ENCODE data around the gene PITRM1. TPM values are rescaled to one million over a fixed set of nuclear protein-coding genes. Genes with fewer than 3 reads are reported as not detected.

PITRM1 gene
- polyA plus RNA-seq, 1 donor (not counting 4 experiments of a cell fraction or from before 2014, with no cell fraction given) = 47.2 TPM

DNA sequence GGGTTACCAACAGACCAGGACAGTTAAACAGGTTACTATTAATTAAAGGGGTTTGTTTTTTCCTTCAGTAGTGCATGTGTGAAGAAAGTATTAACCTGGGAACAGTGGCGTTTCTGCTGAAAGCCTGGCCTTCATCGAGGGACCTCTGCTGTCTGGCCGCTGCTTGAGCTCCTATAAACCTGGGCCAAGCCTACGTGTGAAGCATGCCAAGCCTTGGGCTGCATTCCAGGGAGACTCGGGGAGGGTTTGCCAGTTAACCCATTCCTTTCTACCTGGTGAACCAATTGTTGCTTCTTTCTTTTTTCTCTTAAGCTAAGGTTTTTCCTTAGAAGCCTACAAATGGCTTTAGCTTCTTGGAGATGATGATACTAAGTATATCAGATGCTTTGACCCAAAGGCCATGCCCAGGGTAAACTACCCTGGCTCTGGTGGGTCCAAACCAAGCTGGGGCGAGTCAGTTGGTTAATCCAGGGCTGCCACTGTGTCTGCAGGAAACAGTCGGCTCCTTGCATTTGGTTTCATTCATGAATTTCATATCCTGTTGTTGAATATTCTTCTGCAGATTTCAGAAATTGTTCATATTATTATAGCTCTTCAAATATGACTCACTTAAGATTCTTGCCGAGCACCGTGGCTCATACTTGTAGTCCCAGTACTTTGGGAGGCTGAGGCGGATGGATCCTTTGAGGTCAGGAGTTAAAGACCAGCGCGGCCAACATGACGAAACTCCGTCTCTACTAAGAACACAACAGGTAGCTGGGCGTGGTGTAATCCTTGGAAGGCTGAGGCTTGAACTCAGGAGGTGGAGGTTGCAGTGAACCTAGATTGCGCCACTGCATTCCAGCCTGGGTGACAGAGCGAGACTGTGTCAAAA lies 81.4 kb downstream of the PITRM1 start:
- Histone ChIP-seq H3K9me3 (ENCODE audit: control insufficient read depth, low read depth, low read length) (no peaks in the 10 kb centered on the region), H3K9ac (ENCODE audit: control insufficient read depth, extremely low read depth, insufficient read depth, low read length) (peak overlapping the region; percentile 80), H4K20me1 (ENCODE audit: control insufficient read depth, extremely low read depth, insufficient read depth, low read length) (no peaks in the 10 kb centered on the region), H3K4me1 (ENCODE audit: control insufficient read depth, extremely low read depth, insufficient read depth, low read length) (peaks cover 60% of the 10 kb centered on the region), H3K9me1 (ENCODE audit: control insufficient read depth, extremely low read depth, insufficient read depth, low read length) (peaks cover 8% of the 10 kb centered on the region), H3K27me3 (ENCODE audit: control insufficient read depth, extremely low read depth, insufficient read depth, low read length) (no peaks in the 10 kb centered on the region), H3K36me3 (ENCODE audit: control insufficient read depth in 2 of 2, extremely low read depth in 1 of 2, insufficient read depth in 2 of 2, low read length in 2 of 2) (peaks cover 7 to 31% of the 10 kb centered on the region in 2 experiments), H3K79me2 (ENCODE audit: control insufficient read depth, insufficient read depth, low read length) (peaks cover 66% of the 10 kb centered on the region), H3K27ac (ENCODE audit: control insufficient read depth, insufficient read depth, low read length) (peak overlapping the region; percentile 96), H3K4me2 (ENCODE audit: control insufficient read depth, extremely low read depth, insufficient read depth, low read depth, low read length) (peak overlapping the region; percentile 98), H3K4me3 (ENCODE audit: control insufficient read depth in 2 of 3, extremely low read depth in 1 of 3, insufficient read depth in 2 of 3, low read depth in 1 of 3, low read length in 3 of 3) (peak overlapping the region in 2 of 3 experiments; percentile 46 to 68), H2AFZ (ENCODE audit: control insufficient read depth, low read length) (peak overlapping the region; percentile 41)
- dilution Hi-C loops (cut with MboI; ENCODE audit: extremely low pct_ligation_motif_present, low sequenced_read_pairs) = no loop called here
- TF ChIP-seq, protein P1, sequence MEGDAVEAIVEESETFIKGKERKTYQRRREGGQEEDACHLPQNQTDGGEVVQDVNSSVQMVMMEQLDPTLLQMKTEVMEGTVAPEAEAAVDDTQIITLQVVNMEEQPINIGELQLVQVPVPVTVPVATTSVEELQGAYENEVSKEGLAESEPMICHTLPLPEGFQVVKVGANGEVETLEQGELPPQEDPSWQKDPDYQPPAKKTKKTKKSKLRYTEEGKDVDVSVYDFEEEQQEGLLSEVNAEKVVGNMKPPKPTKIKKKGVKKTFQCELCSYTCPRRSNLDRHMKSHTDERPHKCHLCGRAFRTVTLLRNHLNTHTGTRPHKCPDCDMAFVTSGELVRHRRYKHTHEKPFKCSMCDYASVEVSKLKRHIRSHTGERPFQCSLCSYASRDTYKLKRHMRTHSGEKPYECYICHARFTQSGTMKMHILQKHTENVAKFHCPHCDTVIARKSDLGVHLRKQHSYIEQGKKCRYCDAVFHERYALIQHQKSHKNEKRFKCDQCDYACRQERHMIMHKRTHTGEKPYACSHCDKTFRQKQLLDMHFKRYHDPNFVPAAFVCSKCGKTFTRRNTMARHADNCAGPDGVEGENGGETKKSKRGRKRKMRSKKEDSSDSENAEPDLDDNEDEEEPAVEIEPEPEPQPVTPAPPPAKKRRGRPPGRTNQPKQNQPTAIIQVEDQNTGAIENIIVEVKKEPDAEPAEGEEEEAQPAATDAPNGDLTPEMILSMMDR (optimal IDR thresholded peaks at IDR 0.05 in 1 of 3, IDR thresholded peaks at IDR 0.05 in 1 of 3, conservative IDR thresholded peaks at IDR 0.05 in 1 of 3; ENCODE audit: extremely low read depth in 1 of 3, insufficient read depth in 2 of 3, low read length in 3 of 3) = peak in 1 of 3 experiments; percentile 27
- no peak for TF ChIP-seq EZH2 (IDR thresholded peaks at IDR 0.05; ENCODE audit: low read length)
- DNase-seq (ENCODE audit: low read depth, low spot score) = peak; percentile 91
- FAIRE-seq = peak; percentile 79

DNA sequence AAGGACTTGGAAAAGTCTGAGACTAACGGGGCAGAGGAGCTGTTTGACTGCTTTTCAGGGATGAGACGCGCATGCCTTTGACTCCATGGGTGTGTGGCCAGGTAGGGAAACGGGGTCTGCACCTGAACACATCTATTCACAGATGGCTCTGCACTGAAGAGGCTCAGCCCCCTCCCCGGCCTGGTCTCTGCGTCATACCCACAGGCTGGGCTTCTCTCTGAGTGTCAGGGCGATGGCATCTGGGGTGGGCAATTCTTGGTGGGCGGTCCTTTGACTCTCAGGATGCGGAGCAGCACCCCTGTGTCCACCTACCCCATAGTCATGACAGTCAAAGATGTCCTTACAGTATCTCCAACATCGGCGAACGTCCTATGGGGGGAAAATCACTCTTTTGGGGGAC lies 82.2 kb downstream of the PITRM1 start:
- dilution Hi-C loops (cut with MboI; ENCODE audit: extremely low pct_ligation_motif_present, low sequenced_read_pairs) = no loop called here
- no peak overlapping the region for H2AFZ ChIP-seq (ENCODE audit: control insufficient read depth, low read length)
- peaks cover 7 to 33% of the 10 kb centered on the region in 2 experiments for H3K36me3 ChIP-seq (ENCODE audit: control insufficient read depth in 2 of 2, extremely low read depth in 1 of 2, insufficient read depth in 2 of 2, low read length in 2 of 2)
- DNase-seq (ENCODE audit: low read depth, low spot score) = no peak
- H3K4me2 ChIP-seq (ENCODE audit: control insufficient read depth, extremely low read depth, insufficient read depth, low read depth, low read length) = peak overlapping the region; percentile 98
- no peaks in the 10 kb centered on the region for H3K27me3 ChIP-seq (ENCODE audit: control insufficient read depth, extremely low read depth, insufficient read depth, low read length)
- peaks cover 72% of the 10 kb centered on the region for H3K79me2 ChIP-seq (ENCODE audit: control insufficient read depth, insufficient read depth, low read length)
- peak overlapping the region; percentile 96 for H3K27ac ChIP-seq (ENCODE audit: control insufficient read depth, insufficient read depth, low read length)
- H3K9me3 ChIP-seq (ENCODE audit: control insufficient read depth, low read depth, low read length) = no peaks in the 10 kb centered on the region
- H3K4me3 ChIP-seq (ENCODE audit: control insufficient read depth in 2 of 3, extremely low read depth in 1 of 3, insufficient read depth in 2 of 3, low read depth in 1 of 3, low read length in 3 of 3) = peak overlapping the region in 1 of 3 experiments; percentile 46
- FAIRE-seq = no peak
- no peaks in the 10 kb centered on the region for H4K20me1 ChIP-seq (ENCODE audit: control insufficient read depth, extremely low read depth, insufficient read depth, low read length)
- H3K9me1 ChIP-seq (ENCODE audit: control insufficient read depth, extremely low read depth, insufficient read depth, low read length) = peaks cover 8% of the 10 kb centered on the region
- TF ChIP-seq, protein P1 (optimal IDR thresholded peaks at IDR 0.05 in 1 of 3, IDR thresholded peaks at IDR 0.05 in 1 of 3, conservative IDR thresholded peaks at IDR 0.05 in 1 of 3; ENCODE audit: extremely low read depth in 1 of 3, insufficient read depth in 2 of 3, low read length in 3 of 3) = no peak
- TF ChIP-seq EZH2 (IDR thresholded peaks at IDR 0.05; ENCODE audit: low read length) = no peak
- peaks cover 54% of the 10 kb centered on the region for H3K4me1 ChIP-seq (ENCODE audit: control insufficient read depth, extremely low read depth, insufficient read depth, low read length)
- peak overlapping the region; percentile 80 for H3K9ac ChIP-seq (ENCODE audit: control insufficient read depth, extremely low read depth, insufficient read depth, low read length)

Other genes starting within 250 kb of the PITRM1 start
- gene PFKP, start 105.2 kb downstream of the PITRM1 start, polyA plus RNA-seq = 104 to 134 TPM (median 117 TPM) in 3 replicates

All from keratinocyte (primary cell).